ENCODE data around the gene TM7SF2. TPM values are rescaled to one million over a fixed set of nuclear protein-coding genes. Genes with fewer than 3 reads are reported as not detected.

The TM7SF2 gene
- total and polyA plus RNA-seq, 2 of the 13 experiments (the other 11 are each of a cell fraction or from before 2014, with no cell fraction given) = 56.0 to 66.9 TPM

DNA sequence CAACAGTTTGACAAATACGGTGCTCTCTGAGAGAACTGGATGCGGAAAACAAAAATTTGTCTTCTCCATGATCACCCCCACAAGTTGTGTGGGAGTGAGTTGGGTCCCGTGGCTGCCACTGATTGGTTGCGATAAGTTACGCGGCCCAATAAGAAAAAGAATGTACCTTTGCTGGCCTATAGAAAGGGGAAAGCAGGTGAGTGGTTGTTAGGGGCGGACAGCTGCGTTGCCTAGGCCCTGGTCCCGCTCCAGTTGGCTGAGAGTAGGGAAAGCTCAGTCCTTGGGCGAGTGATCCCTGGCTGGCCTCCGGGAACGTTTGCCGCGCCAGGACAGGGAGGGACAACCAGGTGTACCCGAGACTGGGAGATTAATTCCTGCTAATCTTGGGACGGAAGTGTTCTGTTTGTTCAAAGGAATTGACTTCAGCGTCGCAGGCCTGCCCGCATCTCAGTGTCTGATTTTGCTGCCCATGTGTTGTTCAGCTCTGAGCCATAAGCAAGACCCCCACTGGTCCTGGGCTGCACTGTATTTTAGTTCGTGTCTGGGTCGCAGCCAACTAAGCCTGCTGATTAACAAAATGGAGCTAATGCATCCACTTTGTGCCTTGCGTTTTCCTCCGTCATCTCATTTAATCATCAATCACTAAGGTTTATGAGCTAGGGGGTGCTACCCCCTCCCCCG, 23.4 kb downstream of the TM7SF2 start (continued):
- TF ChIP-seq, protein P1, sequence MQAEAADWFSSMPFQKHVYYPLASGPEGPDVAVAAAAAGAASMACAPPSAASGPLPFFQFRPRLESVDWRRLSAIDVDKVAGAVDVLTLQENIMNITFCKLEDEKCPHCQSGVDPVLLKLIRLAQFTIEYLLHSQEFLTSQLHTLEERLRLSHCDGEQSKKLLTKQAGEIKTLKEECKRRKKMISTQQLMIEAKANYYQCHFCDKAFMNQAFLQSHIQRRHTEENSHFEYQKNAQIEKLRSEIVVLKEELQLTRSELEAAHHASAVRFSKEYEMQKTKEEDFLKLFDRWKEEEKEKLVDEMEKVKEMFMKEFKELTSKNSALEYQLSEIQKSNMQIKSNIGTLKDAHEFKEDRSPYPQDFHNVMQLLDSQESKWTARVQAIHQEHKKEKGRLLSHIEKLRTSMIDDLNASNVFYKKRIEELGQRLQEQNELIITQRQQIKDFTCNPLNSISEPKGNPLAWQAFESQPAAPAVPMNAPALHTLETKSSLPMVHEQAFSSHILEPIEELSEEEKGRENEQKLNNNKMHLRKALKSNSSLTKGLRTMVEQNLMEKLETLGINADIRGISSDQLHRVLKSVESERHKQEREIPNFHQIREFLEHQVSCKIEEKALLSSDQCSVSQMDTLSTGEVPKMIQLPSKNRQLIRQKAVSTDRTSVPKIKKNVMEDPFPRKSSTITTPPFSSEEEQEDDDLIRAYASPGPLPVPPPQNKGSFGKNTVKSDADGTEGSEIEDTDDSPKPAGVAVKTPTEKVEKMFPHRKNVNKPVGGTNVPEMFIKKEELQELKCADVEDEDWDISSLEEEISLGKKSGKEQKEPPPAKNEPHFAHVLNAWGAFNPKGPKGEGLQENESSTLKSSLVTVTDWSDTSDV (CRISPR knock-in tag; IDR thresholded peaks at IDR 0.05) = no peak
- TF ChIP-seq ZNF124 (CRISPR knock-in tag; IDR thresholded peaks at IDR 0.05) = no peak
- TF ChIP-seq, protein P2, sequence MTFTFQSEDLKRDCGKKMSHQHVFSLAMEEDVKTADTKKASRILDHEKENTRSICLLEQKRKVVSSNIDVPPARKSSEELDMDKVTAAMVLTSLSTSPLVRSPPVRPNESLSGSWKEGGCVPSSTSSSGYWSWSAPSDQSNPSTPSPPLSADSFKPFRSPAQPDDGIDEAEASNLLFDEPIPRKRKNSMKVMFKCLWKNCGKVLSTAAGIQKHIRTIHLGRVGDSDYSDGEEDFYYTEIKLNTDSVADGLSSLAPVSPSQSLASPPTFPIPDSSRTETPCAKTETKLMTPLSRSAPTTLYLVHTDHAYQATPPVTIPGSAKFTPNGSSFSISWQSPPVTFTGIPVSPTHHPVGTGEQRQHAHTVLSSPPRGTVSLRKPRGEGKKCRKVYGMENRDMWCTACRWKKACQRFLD (CRISPR knock-in tag; IDR thresholded peaks at IDR 0.05; ENCODE audit: borderline replicate concordance) = no peak
- TF ChIP-seq NR2F2 (IDR thresholded peaks at IDR 0.05; ENCODE audit: borderline replicate concordance, low read depth) = no peak; the same call in 1 of the 2 replicates
- TF ChIP-seq, protein P3, sequence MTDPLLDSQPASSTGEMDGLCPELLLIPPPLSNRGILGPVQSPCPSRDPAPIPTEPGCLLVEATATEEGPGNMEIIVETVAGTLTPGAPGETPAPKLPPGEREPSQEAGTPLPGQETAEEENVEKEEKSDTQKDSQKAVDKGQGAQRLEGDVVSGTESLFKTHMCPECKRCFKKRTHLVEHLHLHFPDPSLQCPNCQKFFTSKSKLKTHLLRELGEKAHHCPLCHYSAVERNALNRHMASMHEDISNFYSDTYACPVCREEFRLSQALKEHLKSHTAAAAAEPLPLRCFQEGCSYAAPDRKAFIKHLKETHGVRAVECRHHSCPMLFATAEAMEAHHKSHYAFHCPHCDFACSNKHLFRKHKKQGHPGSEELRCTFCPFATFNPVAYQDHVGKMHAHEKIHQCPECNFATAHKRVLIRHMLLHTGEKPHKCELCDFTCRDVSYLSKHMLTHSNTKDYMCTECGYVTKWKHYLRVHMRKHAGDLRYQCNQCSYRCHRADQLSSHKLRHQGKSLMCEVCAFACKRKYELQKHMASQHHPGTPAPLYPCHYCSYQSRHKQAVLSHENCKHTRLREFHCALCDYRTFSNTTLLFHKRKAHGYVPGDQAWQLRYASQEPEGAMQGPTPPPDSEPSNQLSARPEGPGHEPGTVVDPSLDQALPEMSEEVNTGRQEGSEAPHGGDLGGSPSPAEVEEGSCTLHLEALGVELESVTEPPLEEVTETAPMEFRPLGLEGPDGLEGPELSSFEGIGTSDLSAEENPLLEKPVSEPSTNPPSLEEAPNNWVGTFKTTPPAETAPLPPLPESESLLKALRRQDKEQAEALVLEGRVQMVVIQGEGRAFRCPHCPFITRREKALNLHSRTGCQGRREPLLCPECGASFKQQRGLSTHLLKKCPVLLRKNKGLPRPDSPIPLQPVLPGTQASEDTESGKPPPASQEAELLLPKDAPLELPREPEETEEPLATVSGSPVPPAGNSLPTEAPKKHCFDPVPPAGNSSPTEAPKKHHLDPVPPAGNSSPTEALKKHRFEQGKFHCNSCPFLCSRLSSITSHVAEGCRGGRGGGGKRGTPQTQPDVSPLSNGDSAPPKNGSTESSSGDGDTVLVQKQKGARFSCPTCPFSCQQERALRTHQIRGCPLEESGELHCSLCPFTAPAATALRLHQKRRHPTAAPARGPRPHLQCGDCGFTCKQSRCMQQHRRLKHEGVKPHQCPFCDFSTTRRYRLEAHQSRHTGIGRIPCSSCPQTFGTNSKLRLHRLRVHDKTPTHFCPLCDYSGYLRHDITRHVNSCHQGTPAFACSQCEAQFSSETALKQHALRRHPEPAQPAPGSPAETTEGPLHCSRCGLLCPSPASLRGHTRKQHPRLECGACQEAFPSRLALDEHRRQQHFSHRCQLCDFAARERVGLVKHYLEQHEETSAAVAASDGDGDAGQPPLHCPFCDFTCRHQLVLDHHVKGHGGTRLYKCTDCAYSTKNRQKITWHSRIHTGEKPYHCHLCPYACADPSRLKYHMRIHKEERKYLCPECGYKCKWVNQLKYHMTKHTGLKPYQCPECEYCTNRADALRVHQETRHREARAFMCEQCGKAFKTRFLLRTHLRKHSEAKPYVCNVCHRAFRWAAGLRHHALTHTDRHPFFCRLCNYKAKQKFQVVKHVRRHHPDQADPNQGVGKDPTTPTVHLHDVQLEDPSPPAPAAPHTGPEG (CRISPR knock-in tag; IDR thresholded peaks at IDR 0.05) = 0 out of 2 replicates have a peak, but pooled peaks have one; percentile 29
- no peak for TF ChIP-seq SALL2 (CRISPR knock-in tag; IDR thresholded peaks at IDR 0.05)
- TF ChIP-seq, protein P4, sequence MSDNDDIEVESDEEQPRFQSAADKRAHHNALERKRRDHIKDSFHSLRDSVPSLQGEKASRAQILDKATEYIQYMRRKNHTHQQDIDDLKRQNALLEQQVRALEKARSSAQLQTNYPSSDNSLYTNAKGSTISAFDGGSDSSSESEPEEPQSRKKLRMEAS (IDR thresholded peaks at IDR 0.05) = peak; percentile 48; the same call in 1 of the 2 replicates
- TF ChIP-seq ZNF550 (CRISPR knock-in tag; IDR thresholded peaks at IDR 0.05; ENCODE audit: borderline replicate concordance) = no peak
- no peak for TF ChIP-seq ZNF782 (CRISPR knock-in tag; IDR thresholded peaks at IDR 0.05; ENCODE audit: borderline replicate concordance)
- no peak for TF ChIP-seq SOX13 (IDR thresholded peaks at IDR 0.05)
- no peak for TF ChIP-seq SOX13 (CRISPR knock-in tag; conservative IDR thresholded peaks at IDR 0.05 in 1 of 2, IDR thresholded peaks at IDR 0.05 in 1 of 2)
- TF ChIP-seq, protein P5, sequence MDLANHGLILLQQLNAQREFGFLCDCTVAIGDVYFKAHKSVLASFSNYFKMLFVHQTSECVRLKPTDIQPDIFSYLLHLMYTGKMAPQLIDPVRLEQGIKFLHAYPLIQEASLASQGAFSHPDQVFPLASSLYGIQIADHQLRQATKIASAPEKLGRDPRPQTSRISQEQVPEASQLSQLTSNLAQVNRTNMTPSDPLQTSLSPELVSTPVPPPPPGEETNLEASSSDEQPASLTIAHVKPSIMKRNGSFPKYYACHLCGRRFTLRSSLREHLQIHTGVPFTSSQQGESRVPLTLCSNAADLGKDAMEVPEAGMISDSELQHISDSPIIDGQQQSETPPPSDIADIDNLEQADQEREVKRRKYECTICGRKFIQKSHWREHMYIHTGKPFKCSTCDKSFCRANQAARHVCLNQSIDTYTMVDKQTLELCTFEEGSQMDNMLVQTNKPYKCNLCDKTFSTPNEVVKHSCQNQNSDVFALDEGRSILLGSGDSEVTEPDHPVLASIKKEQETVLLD (CRISPR knock-in tag; IDR thresholded peaks at IDR 0.05; ENCODE audit: low read depth) = no peak
- TF ChIP-seq POLR2A (IDR thresholded peaks at IDR 0.05; ENCODE audit: insufficient read depth in 1 of 2, low read depth in 2 of 2, low read length in 2 of 2) = peak; percentile 82 to 93; a peak in 3 of 4 replicates
- no peak for TF ChIP-seq ZNF672 (CRISPR knock-in tag; IDR thresholded peaks at IDR 0.05)
- no peak for TF ChIP-seq ZNF530 (CRISPR knock-in tag; IDR thresholded peaks at IDR 0.05; ENCODE audit: low read depth)
- TF ChIP-seq ATM (IDR thresholded peaks at IDR 0.05; ENCODE audit: borderline replicate concordance) = no peak
- no peak for TF ChIP-seq U2AF1 (optimal IDR thresholded peaks at IDR 0.05; ENCODE audit: low read depth, low read length)
- TF ChIP-seq FIP1L1 (IDR thresholded peaks at IDR 0.05; ENCODE audit: borderline replicate concordance, insufficient read depth, low read depth, low read length) = no peak

All from HepG2 (cell line).